HG03135 (cell line): ENCODE results near the gene SMIM38.

Experiments used
- ATAC-seq: cut with Tn5 transposase; IDR thresholded peaks from one replicate; pipeline ENCODE4 v1.9.1; 2021; ENCODE audit warnings: mild to moderate bottlenecking, moderate library complexity; ENCODE audit not compliant: unreplicated experiment

Gene SMIM38

GRCh38 chr11:69157822-69158231 lies 2.1 kb downstream of the SMIM38 start:
- ATAC-seq, result no peak

- no peak for ATAC-seq
Observed at GRCh38 chr11:69158301-69159149, 2.8 kb downstream of the SMIM38 start.

GRCh38 chr11:69159150-69159852 lies 3.6 kb downstream of the SMIM38 start:
- ATAC-seq, result no peak

- ATAC-seq, result no peak
Observed at GRCh38 chr11:69160296-69161116, 4.8 kb downstream of the SMIM38 start.

GRCh38 chr11:69161117-69161407 lies 5.3 kb downstream of the SMIM38 start:
- ATAC-seq, result no peak

GRCh38 chr11:69162505-69162904 lies 6.8 kb downstream of the SMIM38 start:
- ATAC-seq, result no peak

- ATAC-seq, result no peak
Observed at GRCh38 chr11:69163842-69164241, 8.1 kb downstream of the SMIM38 start.

- no peak for ATAC-seq
Observed at GRCh38 chr11:69164824-69165223, 9.1 kb downstream of the SMIM38 start.

- ATAC-seq, result no peak
Observed at GRCh38 chr11:69165775-69166174, 10.0 kb downstream of the SMIM38 start.

GRCh38 chr11:69166218-69167115 lies 10.7 kb downstream of the SMIM38 start:
- ATAC-seq, result peak; percentile 83

- ATAC-seq, result no peak
Observed at GRCh38 chr11:69167130-69167915, 11.6 kb downstream of the SMIM38 start.

GRCh38 chr11:69167916-69168691 lies 12.4 kb downstream of the SMIM38 start:
- no peak for ATAC-seq

- ATAC-seq, result no peak
Observed at GRCh38 chr11:69169479-69169878, 13.7 kb downstream of the SMIM38 start.

GRCh38 chr11:69170704-69171103 lies 15.0 kb downstream of the SMIM38 start:
- no peak for ATAC-seq

GRCh38 chr11:69171476-69172240 lies 15.9 kb downstream of the SMIM38 start:
- no peak for ATAC-seq

GRCh38 chr11:69172674-69173073 lies 16.9 kb downstream of the SMIM38 start:
- ATAC-seq, result no peak

GRCh38 chr11:69173331-69173730 lies 17.6 kb downstream of the SMIM38 start:
- no peak for ATAC-seq

GRCh38 chr11:69173925-69174581 lies 18.3 kb downstream of the SMIM38 start:
- no peak for ATAC-seq
